H1 (cell line): ENCODE data around the gene CCDC78. TPM values are rescaled to one million over a fixed set of nuclear protein-coding genes. Genes with fewer than 3 reads are reported as not detected.

Experiments used
- JUND ChIP-seq: IDR thresholded peaks from 2 replicates; pipeline ENCODE4 v1.6.1; 2011; ENCODE audit warnings: mild to moderate bottlenecking, improper control_type of control experiment, low read length
- KDM1A ChIP-seq: fragments of 200-600, 300-600 bp; sonication (generic); IDR thresholded peaks from 2 replicates; pipeline ENCODE4 v1.7.1; 2016; ENCODE audit warnings: mild to moderate bottlenecking, low read length, borderline replicate concordance
- POLR2AphosphoS5 ChIP-seq: IDR thresholded peaks from 2 replicates; pipeline ENCODE4 v1.6.1; 2011; ENCODE audit warnings: low read depth, low read length
- polyA plus RNA-seq, 7 experiments: library from polyadenylated mRNA; depleted of rRNA in 3 of 7; stranded (reverse) in 5 of 7; unstranded in 2 of 7; fragments of >200 nt in 5 of 7; fragments of 200-250 nt in 2 of 7; gene quantifications; 1 replicate in 5 of 7; 2 replicates in 1 of 7; 4 replicates in 1 of 7; pipeline versions ENCODE4 v1.2.1 to v1.2.3, GENCODE V29; 2011 to 2013; ENCODE audit warnings: missing spikeins in 2 of 7, mixed read lengths in 2 of 7
- total RNA-seq: library from RNA; stranded (reverse); fragmentation: NEBNext Ultra II Directional; extraction: Animal tissue kit (Norgen Biotek cat#: 25700); gene quantifications from 2 replicates; pipeline ENCODE4 v1.2.1, GENCODE V29; 2021

Gene CCDC78
- total and polyA plus RNA-seq, 2 of the 8 experiments (the other 6 are each of a cell fraction or from before 2014, with no cell fraction given): 7.1 to 8.5 TPM

- TF ChIP-seq KDM1A (no peak), JUND (no peak), POLR2AphosphoS5 (no peak)
- TF ChIP-seq, all 59 proteins: peak for 0
These were observed 32.5 kb downstream of the CCDC78 start (continued) for GRCh38 chr16:693766-694165.
